Measurements from ENCODE around the gene DFFB.

GRCh38 chr1:3886106-3886670 is 28.9 kb downstream of the DFFB start:
- TF ChIP-seq POLR2AphosphoS5 (IDR thresholded peaks at IDR 0.05; ENCODE audit: low read depth, low read length) (no peak), CTCF (IDR thresholded peaks at IDR 0.05 in 2 of 3, conservative IDR thresholded peaks at IDR 0.05 in 1 of 3; ENCODE audit: borderline replicate concordance in 1 of 3, insufficient read depth in 1 of 3, low read depth in 2 of 3, low read length in 2 of 3) (no peak), POLR2A (IDR thresholded peaks at IDR 0.05; ENCODE audit: borderline replicate concordance, extremely low read depth, insufficient read depth, insufficient read length) (no peak), YY1 (IDR thresholded peaks at IDR 0.05; ENCODE audit: extremely low read depth, insufficient replicate concordance, low read depth, low read length) (no peak), REST (IDR thresholded peaks at IDR 0.05; ENCODE audit: low read depth) (no peak), MAX (IDR thresholded peaks at IDR 0.05) (no peak), SIN3A (IDR thresholded peaks at IDR 0.05; ENCODE audit: low read depth) (no peak), EZH2phosphoT487 (IDR thresholded peaks at IDR 0.05; ENCODE audit: borderline replicate concordance) (no peak), CEBPB (IDR thresholded peaks at IDR 0.05; ENCODE audit: low read depth) (no peak), RAD21 (IDR thresholded peaks at IDR 0.05; ENCODE audit: low read depth) (no peak)
